K562 (cell line): ENCODE results near the gene FBXW11. TPM values are rescaled to one million over a fixed set of nuclear protein-coding genes. Genes with fewer than 3 reads are reported as not detected.
A peak's percentile ranks its signal among the peaks of the same experiment; 100 is the strongest.

Experiments
- BHLHE40 ChIP-seq: IDR thresholded peaks from 2 replicates; pipeline ENCODE4 v1.6.1; 2011; ENCODE audit warnings: low read length, improper control_type of control experiment
- CBX3 ChIP-seq, 2 experiments: IDR thresholded peaks; 1 replicate in 1 of 2; 2 replicates in 1 of 2; pipeline ENCODE4 v1.6.1; 2012; ENCODE audit warnings: inconsistent platforms in 2 of 2, low read length in 2 of 2, borderline replicate concordance in 1 of 2, control low read depth in 1 of 2
- COPS2 ChIP-seq: fragments of 450-650 bp; conservative IDR thresholded peaks from 2 replicates; pipeline ENCODE4 v1.6.1; 2016; ENCODE audit warnings: mild to moderate bottlenecking, moderate library complexity
- CTCFL ChIP-seq: IDR thresholded peaks from 2 replicates; pipeline ENCODE4 v1.6.1; 2011; ENCODE audit warnings: borderline replicate concordance, low read depth, mild to moderate bottlenecking, moderate library complexity, low read length; ENCODE audit not compliant: insufficient read depth, poor library complexity, severe bottlenecking
- DNMT1 ChIP-seq: fragments of 450-650 bp; IDR thresholded peaks from 2 replicates; pipeline ENCODE4 v1.6.1; 2016; ENCODE audit warnings: antibody characterized with exemption, mild to moderate bottlenecking
- E2F1 ChIP-seq: sonication (generic); formaldehyde crosslinking; IDR thresholded peaks from 2 replicates; pipeline ENCODE4 v1.8.1; 2023; ENCODE audit warnings: mild to moderate bottlenecking, missing genetic modification reagents, moderate library complexity
- ESRRA ChIP-seq: fragments of 450-650 bp; IDR thresholded peaks from 2 replicates; pipeline ENCODE4 v1.6.1; 2014; ENCODE audit warnings: low read depth, mild to moderate bottlenecking, moderate library complexity, borderline replicate concordance
- FOS ChIP-seq: IDR thresholded peaks from 3 replicates; pipeline ENCODE4 v1.6.1; 2011; ENCODE audit not compliant: insufficient read length; ENCODE audit errors: extremely low read depth
- GABPB1 ChIP-seq: sonication (generic); formaldehyde crosslinking; IDR thresholded peaks from 2 replicates; pipeline ENCODE4 v1.8.0; 2022; ENCODE audit warnings: mild to moderate bottlenecking, missing genetic modification reagents
- HDAC1 ChIP-seq, 2 experiments: fragments of 450-650 bp; IDR thresholded peaks; 2 replicates each; pipeline ENCODE4 v1.6.1; 2016 to 2017; ENCODE audit warnings: inconsistent platforms in 1 of 2, mild to moderate bottlenecking in 1 of 2, moderate library complexity in 1 of 2
- MAZ ChIP-seq, 2 experiments: fragments of 450-650 bp in 1 of 2; sonication (generic) in 1 of 2; formaldehyde crosslinking; IDR thresholded peaks in 1 of 2; conservative IDR thresholded peaks in 1 of 2; 2 replicates each; pipeline versions ENCODE4 v1.4.0 to v1.5.0; 2020; ENCODE audit warnings: mild to moderate bottlenecking in 1 of 2, missing genetic modification reagents in 1 of 2
- MYNN ChIP-seq, 2 experiments: sonication (generic); formaldehyde crosslinking in 1 of 2; IDR thresholded peaks; 2 replicates each; pipeline versions ENCODE4 v1.5.0 to v1.6.1; 2016 to 2020; ENCODE audit warnings: antibody characterized with exemption in 1 of 2, missing genetic modification reagents in 1 of 2
- NFIX ChIP-seq: fragments of 250-450 bp; sonication (Bioruptor Pico); IDR thresholded peaks from 2 replicates; pipeline ENCODE4 v1.4.0; 2020; ENCODE audit warnings: low read depth, mild to moderate bottlenecking, moderate library complexity
- NONO ChIP-seq, 2 experiments: fragments of 200-400 bp in 1 of 2; fragments of 450-650 bp in 1 of 2; formaldehyde crosslinking in 1 of 2; IDR thresholded peaks; 2 replicates each; pipeline ENCODE4 v1.6.1; 2017; ENCODE audit warnings: low read depth in 2 of 2, mild to moderate bottlenecking in 2 of 2, moderate library complexity in 2 of 2, low read length in 1 of 2
- RFX7 ChIP-seq: fragments of 250-450 bp; sonication (Bioruptor Pico); IDR thresholded peaks from 2 replicates; pipeline ENCODE4 v1.5.1; 2021; ENCODE audit warnings: mild to moderate bottlenecking
- SRSF9 ChIP-seq: fragments of 200-400 bp; formaldehyde crosslinking; IDR thresholded peaks from 2 replicates; pipeline ENCODE4 v1.6.1; 2017; ENCODE audit warnings: low read depth, low read length, borderline replicate concordance
- ZBTB43 ChIP-seq: sonication (generic); formaldehyde crosslinking; IDR thresholded peaks from 2 replicates; pipeline ENCODE4 v1.8.0; 2023; ENCODE audit warnings: mild to moderate bottlenecking, missing genetic modification reagents
- ZNF511 ChIP-seq: sonication (generic); formaldehyde crosslinking; IDR thresholded peaks from 2 replicates; pipeline ENCODE4 v1.8.0; 2022; ENCODE audit warnings: mild to moderate bottlenecking, missing genetic modification reagents
- ZNF696 ChIP-seq: fragments of 250-450 bp; sonication (Bioruptor Pico); conservative IDR thresholded peaks from 2 replicates; pipeline ENCODE4 v1.4.0; 2020; ENCODE audit warnings: mild to moderate bottlenecking, moderate library complexity
- ZSCAN32 ChIP-seq: fragments of 450-650 bp; formaldehyde crosslinking; IDR thresholded peaks from 2 replicates; pipeline ENCODE4 v1.4.0; 2020; ENCODE audit warnings: mild to moderate bottlenecking, moderate library complexity
- ZZZ3 ChIP-seq: fragments of 450-650 bp; IDR thresholded peaks from 2 replicates; pipeline ENCODE4 v1.6.1; 2016; ENCODE audit warnings: antibody characterized with exemption, mild to moderate bottlenecking, moderate library complexity
- polyA plus RNA-seq, 8 experiments: library from polyadenylated mRNA; depleted of rRNA in 4 of 8; stranded (reverse) in 5 of 8; unstranded in 3 of 8; fragments of >200 nt; fragmentation: Nextera tagmentation in 2 of 8; fragmentation: Illumina TruSeq in 1 of 8; extraction: Ambion mirVana in 2 of 8; extraction: Trizol in 1 of 8; gene quantifications; 2 replicates each; pipeline versions ENCODE4 v1.2.1 to v1.2.3, GENCODE V29; 2011 to 2014; ENCODE audit warnings: inconsistent platforms in 1 of 8, missing spikeins in 1 of 8
- total RNA-seq, 7 experiments: library from RNA; depleted of rRNA in 6 of 7; stranded (reverse); fragments of >200 nt in 6 of 7; fragmentation: Illumina TruSeq in 2 of 7; extraction: Trizol in 2 of 7; gene quantifications; 2 replicates each; pipeline versions ENCODE4 v1.2.1 to v1.2.3, GENCODE V29; 2011 to 2021; ENCODE audit warnings: low replicate concordance in 1 of 7

FBXW11 gene
- total and polyA plus RNA-seq, 9 of the 15 experiments (the other 6 are each of a cell fraction or from before 2014, with no cell fraction given) = 3.0 to 28.6 (median 23.6) TPM

GRCh38 chr5:171953860-171954701, 52.4 kb downstream of the FBXW11 start (continued):
- TF ChIP-seq CTCFL (no peak), MAZ (CRISPR knock-in tag; conservative IDR thresholded peaks at IDR 0.05 in 1 of 2, IDR thresholded peaks at IDR 0.05 in 1 of 2) (peak; percentile 44 to 45; a peak in 1 of 4 replicates), GABPB1 (CRISPR knock-in tag) (no peak), E2F1 (CRISPR knock-in tag) (no peak), RFX7 (CRISPR knock-in tag) (no peak), COPS2 (no peak), CBX3 (IDR thresholded peaks at IDR 0.05; ENCODE audit: borderline replicate concordance in 1 of 2, low read length in 2 of 2) (0 out of 3 replicates have a peak, but pooled peaks of 1 of the 2 experiments have one; percentile 16), HDAC1 (IDR thresholded peaks at IDR 0.05) (peak in 1 of 2 experiments; percentile 65; a peak in 2 of 4 replicates), ZSCAN32 (peak; percentile 89), DNMT1 (no peak), ZZZ3 (no peak), ZBTB43 (CRISPR knock-in tag) (no peak), SRSF9 (no peak), MYNN (IDR thresholded peaks at IDR 0.05) (0 out of 2 replicates have a peak, but pooled peaks have one; percentile 51), MYNN (CRISPR knock-in tag; IDR thresholded peaks at IDR 0.05) (no peak), NONO (IDR thresholded peaks at IDR 0.05; ENCODE audit: low read depth in 2 of 2, low read length in 1 of 2) (no peak), ZNF511 (CRISPR knock-in tag) (no peak), ZNF696 (no peak), FOS (no peak), ESRRA (no peak), BHLHE40 (peak; percentile 99), NFIX (CRISPR knock-in tag) (no peak)
